Uterus (tissue), 2 donors: ENCODE measurements around the gene HSPA1L.

Experiments
- POLR2A ChIP-seq, 2 donors: fragments of 450-650 bp; IDR thresholded peaks; one replicate each; pipeline ENCODE4 v1.6.1; 2016; ENCODE audit warnings: antibody characterized with exemption in 2 of 2, mild to moderate bottlenecking in 1 of 2, moderate library complexity in 1 of 2
- TF ChIP-seq, protein P1 (sequence below), 4 experiments: fragments of 200-600 bp in 2 of 4; fragments of 450-650 bp in 2 of 4; sonication (generic) in 2 of 4; IDR thresholded peaks; one replicate each; pipeline ENCODE4 v1.5.1; 2016 to 2019; ENCODE audit warnings: antibody characterized with exemption in 4 of 4, mild to moderate bottlenecking in 2 of 4, moderate library complexity in 1 of 4

- TF ChIP-seq, protein P1, sequence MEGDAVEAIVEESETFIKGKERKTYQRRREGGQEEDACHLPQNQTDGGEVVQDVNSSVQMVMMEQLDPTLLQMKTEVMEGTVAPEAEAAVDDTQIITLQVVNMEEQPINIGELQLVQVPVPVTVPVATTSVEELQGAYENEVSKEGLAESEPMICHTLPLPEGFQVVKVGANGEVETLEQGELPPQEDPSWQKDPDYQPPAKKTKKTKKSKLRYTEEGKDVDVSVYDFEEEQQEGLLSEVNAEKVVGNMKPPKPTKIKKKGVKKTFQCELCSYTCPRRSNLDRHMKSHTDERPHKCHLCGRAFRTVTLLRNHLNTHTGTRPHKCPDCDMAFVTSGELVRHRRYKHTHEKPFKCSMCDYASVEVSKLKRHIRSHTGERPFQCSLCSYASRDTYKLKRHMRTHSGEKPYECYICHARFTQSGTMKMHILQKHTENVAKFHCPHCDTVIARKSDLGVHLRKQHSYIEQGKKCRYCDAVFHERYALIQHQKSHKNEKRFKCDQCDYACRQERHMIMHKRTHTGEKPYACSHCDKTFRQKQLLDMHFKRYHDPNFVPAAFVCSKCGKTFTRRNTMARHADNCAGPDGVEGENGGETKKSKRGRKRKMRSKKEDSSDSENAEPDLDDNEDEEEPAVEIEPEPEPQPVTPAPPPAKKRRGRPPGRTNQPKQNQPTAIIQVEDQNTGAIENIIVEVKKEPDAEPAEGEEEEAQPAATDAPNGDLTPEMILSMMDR (IDR thresholded peaks at IDR 0.05): no peak
- TF ChIP-seq POLR2A (IDR thresholded peaks at IDR 0.05): no peak
Measured at GRCh38 chr6:31847276-31847978, 32.3 kb upstream of the HSPA1L start.
